ENCODE results near the gene TLE6.
A peak's percentile ranks its signal among the peaks of the same experiment; 100 is the strongest.
"Not testable (repeated sequence)": the region's sequence is repeated elsewhere in the genome, so short reads cannot be mapped to it uniquely, and the experiment has no call there.

TLE6 gene

GRCh38 chr19:2977001-2977745, at the start of gene TLE6:
TSS of gene TLE6 (plus strand) at chr19:2977564. CDS start at chr19:2978234, 670 bp downstream.
- DNase-seq (ENCODE audit: low read depth in 3 of 3), result peak; percentile 83 to 94 (median 92)

GRCh38 chr19:2933490-2933910, 43.9 kb upstream of the TLE6 start:
- no peak for DNase-seq (ENCODE audit: low read depth in 3 of 3)

- not testable (repeated sequence) for DNase-seq (ENCODE audit: low read depth in 3 of 3)
Measured at GRCh38 chr19:2935863-2936262, 41.5 kb upstream of the TLE6 start.

- no peak for DNase-seq (ENCODE audit: low read depth in 3 of 3)
Measured at GRCh38 chr19:2942928-2943640, 34.3 kb upstream of the TLE6 start.

- no peak for DNase-seq (ENCODE audit: low read depth in 3 of 3)
Measured at GRCh38 chr19:2944403-2944774, 33.0 kb upstream of the TLE6 start.

- peak; percentile 97 to 99 (median 98) for DNase-seq (ENCODE audit: low read depth in 3 of 3)
Measured at GRCh38 chr19:2944775-2945574, 32.4 kb upstream of the TLE6 start, which contains the start of gene ZNF77. TSS of gene ZNF77 (minus strand) at chr19:2944971. CDS start at chr19:2944840, 131 bp downstream.

GRCh38 chr19:2945575-2946184, 31.7 kb upstream of the TLE6 start:
- no peak for DNase-seq (ENCODE audit: low read depth in 3 of 3)

GRCh38 chr19:2949939-2950285, 27.5 kb upstream of the TLE6 start:
- DNase-seq (ENCODE audit: low read depth in 3 of 3), result no peak

- peak; percentile 100 for DNase-seq (ENCODE audit: low read depth in 3 of 3)
Measured at GRCh38 chr19:2950286-2951124, 26.9 kb upstream of the TLE6 start.

- no peak for DNase-seq (ENCODE audit: low read depth in 3 of 3)
Measured at GRCh38 chr19:2952953-2953481, 24.3 kb upstream of the TLE6 start.

- DNase-seq (ENCODE audit: low read depth in 3 of 3), result no peak
Measured at GRCh38 chr19:2957160-2957559, 20.2 kb upstream of the TLE6 start.

- DNase-seq (ENCODE audit: low read depth in 3 of 3), result no peak
Measured at GRCh38 chr19:2960120-2960519, 17.2 kb upstream of the TLE6 start.

GRCh38 chr19:2962018-2962670, 15.2 kb upstream of the TLE6 start:
- peak in 1 of 3 donors; percentile 39 for DNase-seq (ENCODE audit: low read depth in 3 of 3)

GRCh38 chr19:2963122-2963521, 14.2 kb upstream of the TLE6 start:
- DNase-seq (ENCODE audit: low read depth in 3 of 3), result no peak

GRCh38 chr19:2963631-2964030, 13.7 kb upstream of the TLE6 start:
- not testable (repeated sequence) for DNase-seq (ENCODE audit: low read depth in 3 of 3)

- no peak for DNase-seq (ENCODE audit: low read depth in 3 of 3)
Measured at GRCh38 chr19:2964874-2965273, 12.5 kb upstream of the TLE6 start.

- DNase-seq (ENCODE audit: low read depth in 3 of 3), result no peak
Measured at GRCh38 chr19:2967972-2968371, 9.4 kb upstream of the TLE6 start.

- no peak for DNase-seq (ENCODE audit: low read depth in 3 of 3)
Measured at GRCh38 chr19:2969104-2969504, 8.3 kb upstream of the TLE6 start.

- DNase-seq (ENCODE audit: low read depth in 3 of 3), result no peak
Measured at GRCh38 chr19:2970201-2970835, 7.0 kb upstream of the TLE6 start.

GRCh38 chr19:2973229-2973628, 4.1 kb upstream of the TLE6 start:
- no peak for DNase-seq (ENCODE audit: low read depth in 3 of 3)
